GM06990 (cell line): ENCODE results near the gene FRAS1.
"Not testable (repeated sequence)": the region's sequence is repeated elsewhere in the genome, so short reads cannot be mapped to it uniquely, and the experiment has no call there.

ENCODE experiments used
- DNase-seq: peaks from one replicate; pipeline ENCODE4 v3.0.0-alpha.2; 2011; ENCODE audit not compliant: insufficient read length; ENCODE audit errors: extremely low read depth
- H3K27me3 ChIP-seq: replicated peaks from 2 replicates; pipeline ENCODE4 v1.6.0; 2011; ENCODE audit warnings: low read length; ENCODE audit not compliant: control insufficient read depth, insufficient read depth
- H3K36me3 ChIP-seq: 2 replicates; pipeline ENCODE4 v1.5.1; 2011; ENCODE audit warnings: low read length; ENCODE audit not compliant: control insufficient read depth, insufficient read depth
- H3K4me3 ChIP-seq: replicated peaks from 2 replicates; pipeline ENCODE4 v1.5.1; 2011; ENCODE audit warnings: low read depth, mild to moderate bottlenecking, control low read depth, low read length
- CTCF ChIP-seq: IDR thresholded peaks from 2 replicates; pipeline ENCODE4 v1.5.1; 2011; ENCODE audit warnings: low read length, control low read depth, mild to moderate bottlenecking, inconsistent platforms; ENCODE audit not compliant: insufficient read depth, poor library complexity, severe bottlenecking

Gene FRAS1

GRCh38 chr4:78199984-78200383 is 142.9 kb downstream of the FRAS1 start:
- Histone ChIP-seq H3K4me3 (no peak overlapping the region), H3K36me3 (no peaks in the 10 kb centered on the region), H3K27me3 (no peaks in the 10 kb centered on the region; the same call in none of the 2 replicates)
- no peak for DNase-seq
- no peak for TF ChIP-seq CTCF

- Histone ChIP-seq H3K27me3 (no peaks in the 10 kb centered on the region; the same call in none of the 2 replicates), H3K36me3 (no peaks in the 10 kb centered on the region), H3K4me3 (no peak overlapping the region)
- no peak for TF ChIP-seq CTCF
- no peak for DNase-seq
Measured at GRCh38 chr4:78200949-78201348, 143.8 kb downstream of the FRAS1 start.

GRCh38 chr4:78204176-78204575 is 147.1 kb downstream of the FRAS1 start:
- no peak for TF ChIP-seq CTCF
- H3K4me3 ChIP-seq: no peak overlapping the region
- DNase-seq: no peak
- no peaks in the 10 kb centered on the region for H3K36me3 ChIP-seq
- no peaks in the 10 kb centered on the region; the same call in 1 of the 2 replicates for H3K27me3 ChIP-seq

GRCh38 chr4:78205591-78205990 is 148.5 kb downstream of the FRAS1 start:
- TF ChIP-seq CTCF: no peak
- Histone ChIP-seq H3K27me3 (no peaks in the 10 kb centered on the region; the same call in 1 of the 2 replicates), H3K36me3 (no peaks in the 10 kb centered on the region), H3K4me3 (no peak overlapping the region)
- DNase-seq: no peak

- H3K27me3 ChIP-seq: no peaks in the 10 kb centered on the region; the same call in 1 of the 2 replicates
- no peak for TF ChIP-seq CTCF
- H3K4me3 ChIP-seq: no peak overlapping the region
- DNase-seq: no peak
- H3K36me3 ChIP-seq: no peaks in the 10 kb centered on the region
Measured at GRCh38 chr4:78207541-78207940, 150.4 kb downstream of the FRAS1 start.

GRCh38 chr4:78207951-78208350 is 150.8 kb downstream of the FRAS1 start:
- no peak overlapping the region for H3K4me3 ChIP-seq
- no peaks in the 10 kb centered on the region for H3K36me3 ChIP-seq
- DNase-seq: no peak
- TF ChIP-seq CTCF: no peak
- no peaks in the 10 kb centered on the region for H3K27me3 ChIP-seq

- DNase-seq, H3K27me3 ChIP-seq: not testable (repeated sequence)
Measured at GRCh38 chr4:78208896-78209295, 151.8 kb downstream of the FRAS1 start.

More at GRCh38 chr4:78208896-78209295, 151.8 kb downstream of the FRAS1 start:
- H3K36me3 ChIP-seq, H3K4me3 ChIP-seq: not testable (repeated sequence)
